ENCODE results near the gene WDR1.
A peak's percentile ranks its signal among the peaks of the same experiment; 100 is the strongest.

WDR1 gene

DNA sequence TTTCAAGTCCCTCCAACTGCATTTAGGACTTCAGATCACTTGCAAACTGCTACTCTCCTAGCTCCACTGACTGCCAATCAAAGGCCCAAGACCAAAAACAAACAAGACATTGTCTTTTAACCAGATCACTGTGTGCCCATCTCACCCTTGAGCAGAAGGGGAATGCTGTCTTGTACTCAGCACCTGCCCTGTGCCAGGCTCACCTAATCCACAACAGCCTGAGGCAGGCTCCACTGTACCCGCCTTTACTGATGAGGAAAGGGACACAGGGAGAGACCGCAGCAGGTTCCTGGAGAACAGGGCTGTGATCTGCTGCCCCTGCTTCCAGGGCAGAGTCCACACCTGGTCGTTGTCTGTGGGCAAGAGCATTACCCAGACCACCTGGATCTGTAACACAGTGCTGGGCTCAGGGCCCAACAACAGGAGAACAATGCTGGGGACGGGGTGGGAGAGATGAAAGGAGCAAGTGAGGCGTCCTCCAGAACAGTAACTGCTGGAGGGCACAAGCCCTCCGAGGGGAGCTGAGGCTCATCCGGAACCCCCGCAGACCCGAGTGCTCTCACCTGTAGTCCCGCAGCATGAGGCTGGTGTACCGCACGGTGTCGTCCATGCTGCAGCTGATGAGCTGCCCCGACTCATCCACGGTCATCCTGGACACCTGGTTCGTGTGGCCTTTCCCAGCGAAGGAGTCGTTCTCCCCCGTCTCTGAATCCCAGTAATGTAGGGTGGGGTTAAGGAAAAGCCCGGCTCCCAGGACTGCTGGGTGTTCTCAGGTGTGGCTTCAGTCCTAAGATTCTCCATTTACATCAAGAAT lies 33.9 kb downstream of the WDR1 start:
- H4K20me1 ChIP-seq (ENCODE audit: insufficient read depth, low read length) = 0 out of 2 replicates have a peak, but pooled peaks cover 15% of the 10 kb centered on the region
- H3K9ac ChIP-seq (ENCODE audit: low read length) = no peak overlapping the region
- no peak for TF ChIP-seq CTCF (IDR thresholded peaks at IDR 0.05; ENCODE audit: low read depth, low read length)
- no peak for TF ChIP-seq EZH2phosphoT487 (IDR thresholded peaks at IDR 0.05; ENCODE audit: low read depth)
- H3K4me1 ChIP-seq (ENCODE audit: low read length) = peaks cover 16% of the 10 kb centered on the region
- H3K27me3 ChIP-seq (ENCODE audit: low read depth, low read length) = no peaks in the 10 kb centered on the region
- no peak overlapping the region for H3K4me3 ChIP-seq (ENCODE audit: low read length)
- H3K79me2 ChIP-seq (ENCODE audit: low read length) = no peaks in the 10 kb centered on the region
- no peak overlapping the region for H3K4me2 ChIP-seq (ENCODE audit: low read length)
- H3K9me3 ChIP-seq (ENCODE audit: insufficient read depth, low read length) = no peaks in the 10 kb centered on the region
- no peak overlapping the region for H2AFZ ChIP-seq (ENCODE audit: low read depth, low read length)
- H3K36me3 ChIP-seq (replicated peaks; ENCODE audit: low read depth, low read length) = peaks cover 85% of the 10 kb centered on the region
- no peak overlapping the region for H3K27ac ChIP-seq (ENCODE audit: low read length)

- no peak overlapping the region for H3K4me2 ChIP-seq (ENCODE audit: low read length)
- H3K9me3 ChIP-seq (ENCODE audit: insufficient read depth, low read length) = no peaks in the 10 kb centered on the region
- H4K20me1 ChIP-seq (ENCODE audit: insufficient read depth, low read length) = 0 out of 2 replicates have a peak, but pooled peaks cover 12% of the 10 kb centered on the region
- H3K79me2 ChIP-seq (ENCODE audit: low read length) = no peaks in the 10 kb centered on the region
- peaks cover 16% of the 10 kb centered on the region for H3K4me1 ChIP-seq (ENCODE audit: low read length)
- H3K36me3 ChIP-seq (replicated peaks; ENCODE audit: low read depth, low read length) = peaks cover 85% of the 10 kb centered on the region
- H2AFZ ChIP-seq (ENCODE audit: low read depth, low read length) = no peak overlapping the region
- no peak overlapping the region for H3K4me3 ChIP-seq (ENCODE audit: low read length)
- H3K27me3 ChIP-seq (ENCODE audit: low read depth, low read length) = no peaks in the 10 kb centered on the region
- TF ChIP-seq EZH2phosphoT487 (IDR thresholded peaks at IDR 0.05; ENCODE audit: low read depth) (no peak), CTCF (IDR thresholded peaks at IDR 0.05; ENCODE audit: low read depth, low read length) (no peak)
- no peak overlapping the region for H3K27ac ChIP-seq (ENCODE audit: low read length)
- no peak overlapping the region for H3K9ac ChIP-seq (ENCODE audit: low read length)
These were observed 34.6 kb downstream of the WDR1 start for GRCh38 chr4:10082047-10082446.

DNA sequence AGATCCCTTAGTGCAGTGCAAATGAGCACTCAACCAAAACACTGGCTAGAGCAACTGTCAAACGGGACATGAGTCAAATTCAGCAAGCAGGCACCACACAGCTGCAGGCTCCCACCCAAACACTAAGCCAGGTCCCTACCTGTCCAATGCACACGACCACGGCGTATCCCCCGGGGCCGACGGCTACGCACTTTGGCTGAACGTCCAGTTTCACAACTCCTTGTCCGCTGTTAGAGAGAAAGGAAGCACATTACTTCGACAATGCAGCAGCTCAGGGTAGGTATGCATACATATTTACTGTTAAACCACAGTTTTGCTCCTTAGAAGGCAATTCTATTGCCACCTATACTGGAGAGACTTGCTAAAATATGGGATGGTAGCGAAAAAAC lies 35.4 kb downstream of the WDR1 start:
- H3K9me3 ChIP-seq (ENCODE audit: insufficient read depth, low read length) = no peaks in the 10 kb centered on the region
- H2AFZ ChIP-seq (ENCODE audit: low read depth, low read length) = no peak overlapping the region
- TF ChIP-seq EZH2phosphoT487 (IDR thresholded peaks at IDR 0.05; ENCODE audit: low read depth) (no peak), CTCF (IDR thresholded peaks at IDR 0.05; ENCODE audit: low read depth, low read length) (no peak)
- no peaks in the 10 kb centered on the region for H3K27me3 ChIP-seq (ENCODE audit: low read depth, low read length)
- no peak overlapping the region for H3K4me3 ChIP-seq (ENCODE audit: low read length)
- H3K79me2 ChIP-seq (ENCODE audit: low read length) = no peaks in the 10 kb centered on the region
- H3K36me3 ChIP-seq (replicated peaks; ENCODE audit: low read depth, low read length) = peaks cover 86% of the 10 kb centered on the region
- H4K20me1 ChIP-seq (ENCODE audit: insufficient read depth, low read length) = 0 out of 2 replicates have a peak, but pooled peaks cover 10% of the 10 kb centered on the region
- no peak overlapping the region for H3K9ac ChIP-seq (ENCODE audit: low read length)
- peak overlapping the region; percentile 49; the same call in 1 of the 2 replicates for H3K27ac ChIP-seq (ENCODE audit: low read length)
- 0 out of 2 replicates have a peak overlapping the region, but pooled peaks have one; percentile 4 for H3K4me2 ChIP-seq (ENCODE audit: low read length)
- H3K4me1 ChIP-seq (ENCODE audit: low read length) = peaks cover 16% of the 10 kb centered on the region

GRCh38 chr4:10080589-10081217 lies 35.9 kb downstream of the WDR1 start:
- Histone ChIP-seq H3K27me3 (ENCODE audit: low read depth, low read length) (no peaks in the 10 kb centered on the region), H3K4me3 (ENCODE audit: low read length) (no peak overlapping the region), H3K9me3 (ENCODE audit: insufficient read depth, low read length) (no peaks in the 10 kb centered on the region), H4K20me1 (ENCODE audit: insufficient read depth, low read length) (0 out of 2 replicates have a peak, but pooled peaks cover 8% of the 10 kb centered on the region), H3K4me2 (ENCODE audit: low read length) (0 out of 2 replicates have a peak overlapping the region, but pooled peaks have one; percentile 4), H3K9ac (ENCODE audit: low read length) (no peak overlapping the region), H3K4me1 (ENCODE audit: low read length) (peaks cover 16% of the 10 kb centered on the region), H3K27ac (ENCODE audit: low read length) (peak overlapping the region; percentile 49), H3K79me2 (ENCODE audit: low read length) (no peaks in the 10 kb centered on the region), H2AFZ (ENCODE audit: low read depth, low read length) (no peak overlapping the region), H3K36me3 (replicated peaks; ENCODE audit: low read depth, low read length) (peaks cover 87% of the 10 kb centered on the region)
- TF ChIP-seq EZH2phosphoT487 (IDR thresholded peaks at IDR 0.05; ENCODE audit: low read depth) (no peak), CTCF (IDR thresholded peaks at IDR 0.05; ENCODE audit: low read depth, low read length) (no peak)
